Activated CD4-positive, CD25-positive, alpha-beta regulatory T cell (primary cell): ENCODE data around the gene ORC2.
"Not testable (repeated sequence)": the region's sequence is repeated elsewhere in the genome, so short reads cannot be mapped to it uniquely, and the experiment has no call there.

Experiments
- DNase-seq, 4 experiments: peaks; one replicate each; lab custom pipeline; 2025; lab: John Stamatoyannopoulos, UW

Gene ORC2

GRCh38 chr2:200930947-200931626 lies 32.4 kb downstream of the ORC2 start:
- DNase-seq = no peak

GRCh38 chr2:200929334-200930249 lies 33.9 kb downstream of the ORC2 start:
- DNase-seq = no peak

GRCh38 chr2:200922439-200922838 lies 41.0 kb downstream of the ORC2 start:
- DNase-seq = no peak

GRCh38 chr2:200913654-200914053 lies 49.8 kb downstream of the ORC2 start:
- DNase-seq = no peak

- no peak for DNase-seq
Measured at GRCh38 chr2:200909958-200910357, 53.5 kb downstream of the ORC2 start.

GRCh38 chr2:200905618-200906296 lies 57.7 kb downstream of the ORC2 start:
- DNase-seq = peak in 2 of 4 experiments; percentile 8 to 23

GRCh38 chr2:200901459-200902072 lies 61.9 kb downstream of the ORC2 start:
- peak; percentile 14 to 49 (median 32) for DNase-seq

- no peak for DNase-seq
Measured at GRCh38 chr2:200899482-200899881, 64.0 kb downstream of the ORC2 start.

GRCh38 chr2:200888704-200889625 lies 74.5 kb downstream of the ORC2 start, which contains the start of the genes NIF3L1 and PPIL3:
Gene NIF3L1 (plus strand): TSS chr2:200889371. CDS start chr2:200891944, 2,573 bp downstream.
Gene PPIL3 (minus strand): TSS chr2:200889077. CDS start chr2:200887615, 1,462 bp downstream.
- peak; percentile 89 to 95 (median 92) for DNase-seq

GRCh38 chr2:200881715-200882249 lies 81.7 kb downstream of the ORC2 start:
- DNase-seq = not testable (repeated sequence)

- DNase-seq = no peak
Measured at GRCh38 chr2:200878289-200878880, 85.1 kb downstream of the ORC2 start.

GRCh38 chr2:200877443-200877842 lies 86.0 kb downstream of the ORC2 start:
- no peak for DNase-seq

- no peak for DNase-seq
Measured at GRCh38 chr2:200873560-200873959, 89.9 kb downstream of the ORC2 start.

GRCh38 chr2:200871151-200871550 lies 92.3 kb downstream of the ORC2 start:
- DNase-seq = no peak

GRCh38 chr2:200869014-200869413 lies 94.4 kb downstream of the ORC2 start:
- DNase-seq = no peak

- peak; percentile 90 to 97 (median 94) for DNase-seq
Measured at GRCh38 chr2:200864176-200865034, 99.1 kb downstream of the ORC2 start, which contains the start of gene CLK1. Gene CLK1 (minus strand): TSS chr2:200864658. CDS start chr2:200861862, 2,796 bp downstream.

- DNase-seq = no peak
Measured at GRCh38 chr2:200863782-200864175, 99.7 kb downstream of the ORC2 start.

GRCh38 chr2:200862532-200863000 lies 100.9 kb downstream of the ORC2 start:
- DNase-seq = peak; percentile 11 to 20 (median 16)
